ENCODE data around the gene SYNE1.
A peak's percentile ranks its signal among the peaks of the same experiment; 100 is the strongest.

The SYNE1 gene

GRCh38 chr6:152273002-152273401 is 364.2 kb downstream of the SYNE1 start:
- no peak for DNase-seq (ENCODE audit: low spot score)

GRCh38 chr6:152272486-152272885 is 364.7 kb downstream of the SYNE1 start:
- no peak for DNase-seq (ENCODE audit: low spot score)

- no peak for DNase-seq (ENCODE audit: low spot score)
These were observed 365.2 kb downstream of the SYNE1 start for GRCh38 chr6:152271776-152272464.

GRCh38 chr6:152270301-152270925 is 366.7 kb downstream of the SYNE1 start:
- DNase-seq (ENCODE audit: low spot score) = no peak

GRCh38 chr6:152268846-152269442 is 368.2 kb downstream of the SYNE1 start:
- DNase-seq (ENCODE audit: low spot score) = no peak

GRCh38 chr6:152267967-152268845 is 369.0 kb downstream of the SYNE1 start:
- DNase-seq (ENCODE audit: low spot score) = peak; percentile 23

- no peak for DNase-seq (ENCODE audit: low spot score)
These were observed 371.5 kb downstream of the SYNE1 start for GRCh38 chr6:152265651-152266050.

GRCh38 chr6:152263582-152263981 is 373.6 kb downstream of the SYNE1 start:
- DNase-seq (ENCODE audit: low spot score) = no peak

- no peak for DNase-seq (ENCODE audit: low spot score)
These were observed 376.0 kb downstream of the SYNE1 start for GRCh38 chr6:152261179-152261578.

GRCh38 chr6:152259234-152259633 is 377.9 kb downstream of the SYNE1 start:
- no peak for DNase-seq (ENCODE audit: low spot score)

GRCh38 chr6:152257581-152257980 is 379.6 kb downstream of the SYNE1 start:
- DNase-seq (ENCODE audit: low spot score) = no peak

GRCh38 chr6:152250127-152250526 is 387.0 kb downstream of the SYNE1 start:
- DNase-seq (ENCODE audit: low spot score) = no peak

- DNase-seq (ENCODE audit: low spot score) = no peak
These were observed 388.2 kb downstream of the SYNE1 start for GRCh38 chr6:152248980-152249379.

- no peak for DNase-seq (ENCODE audit: low spot score)
These were observed 390.4 kb downstream of the SYNE1 start for GRCh38 chr6:152246554-152247337.

GRCh38 chr6:152244998-152245630 is 392.0 kb downstream of the SYNE1 start:
- DNase-seq (ENCODE audit: low spot score) = no peak

- peak; percentile 40 for DNase-seq (ENCODE audit: low spot score)
These were observed 396.0 kb downstream of the SYNE1 start for GRCh38 chr6:152241013-152241766.

- DNase-seq (ENCODE audit: low spot score) = no peak
These were observed 396.7 kb downstream of the SYNE1 start for GRCh38 chr6:152240436-152240835.

- no peak for DNase-seq (ENCODE audit: low spot score)
These were observed 400.6 kb downstream of the SYNE1 start for GRCh38 chr6:152236370-152237097.

GRCh38 chr6:152233547-152234320 is 403.4 kb downstream of the SYNE1 start:
- DNase-seq (ENCODE audit: low spot score) = no peak

Data from HuH-7 (cell line).